ENCODE measurements around the gene AIG1.

Gene AIG1

GRCh38 chr6:143110572-143110971, 49.9 kb downstream of the AIG1 start:
- Mint-ChIP-seq H3K9me3 (no peaks in the 10 kb centered on the region), H3K27ac (no peak overlapping the region), H3K27me3 (no peaks in the 10 kb centered on the region), H3K36me3 (ENCODE audit: insufficient read depth) (peaks cover 2% of the 10 kb centered on the region), H3K4me3 (no peak overlapping the region), H3K4me1 (ENCODE audit: low read depth in 2 of 2) (no peaks in the 10 kb centered on the region)
- no peak for ATAC-seq (replicated peaks)
- no peak for DNase-seq

GRCh38 chr6:143110996-143111395, 50.3 kb downstream of the AIG1 start:
- Mint-ChIP-seq H3K27me3 (no peaks in the 10 kb centered on the region), H3K4me3 (no peak overlapping the region), H3K36me3 (ENCODE audit: insufficient read depth) (peaks cover 2% of the 10 kb centered on the region), H3K9me3 (no peaks in the 10 kb centered on the region), H3K4me1 (ENCODE audit: low read depth in 2 of 2) (no peaks in the 10 kb centered on the region), H3K27ac (no peak overlapping the region)
- ATAC-seq (replicated peaks) (no peak), DNase-seq (no peak)

- H3K4me3 Mint-ChIP-seq, result no peak overlapping the region
- DNase-seq (no peak), ATAC-seq (replicated peaks) (no peak)
- peaks cover 2% of the 10 kb centered on the region for H3K36me3 Mint-ChIP-seq (ENCODE audit: insufficient read depth)
- no peaks in the 10 kb centered on the region for H3K4me1 Mint-ChIP-seq (ENCODE audit: low read depth in 2 of 2)
- no peaks in the 10 kb centered on the region for H3K27me3 Mint-ChIP-seq
- H3K27ac Mint-ChIP-seq, result no peak overlapping the region
- no peaks in the 10 kb centered on the region for H3K9me3 Mint-ChIP-seq
These were observed 50.8 kb downstream of the AIG1 start for GRCh38 chr6:143111443-143111842.

- Mint-ChIP-seq H3K4me3 (no peak overlapping the region), H3K36me3 (ENCODE audit: insufficient read depth) (peaks cover 2% of the 10 kb centered on the region), H3K27me3 (no peaks in the 10 kb centered on the region), H3K9me3 (no peaks in the 10 kb centered on the region), H3K4me1 (ENCODE audit: low read depth in 2 of 2) (no peaks in the 10 kb centered on the region), H3K27ac (no peak overlapping the region)
- no peak for ATAC-seq (replicated peaks)
- no peak for DNase-seq
These were observed 51.5 kb downstream of the AIG1 start for GRCh38 chr6:143112084-143112768.

- H3K9me3 Mint-ChIP-seq, result no peaks in the 10 kb centered on the region
- DNase-seq (no peak), ATAC-seq (replicated peaks) (no peak)
- no peak overlapping the region for H3K27ac Mint-ChIP-seq
- H3K27me3 Mint-ChIP-seq, result no peaks in the 10 kb centered on the region
- H3K36me3 Mint-ChIP-seq (ENCODE audit: insufficient read depth), result peaks cover 1% of the 10 kb centered on the region
- H3K4me1 Mint-ChIP-seq (ENCODE audit: low read depth in 2 of 2), result no peaks in the 10 kb centered on the region
- no peak overlapping the region for H3K4me3 Mint-ChIP-seq
These were observed 52.1 kb downstream of the AIG1 start for GRCh38 chr6:143112837-143113236.

- Mint-ChIP-seq H3K4me3 (no peak overlapping the region), H3K27ac (no peak overlapping the region), H3K4me1 (ENCODE audit: low read depth in 2 of 2) (no peaks in the 10 kb centered on the region), H3K9me3 (no peaks in the 10 kb centered on the region), H3K36me3 (ENCODE audit: insufficient read depth) (no peaks in the 10 kb centered on the region), H3K27me3 (no peaks in the 10 kb centered on the region)
- no peak for ATAC-seq (replicated peaks)
- no peak for DNase-seq
These were observed 55.0 kb downstream of the AIG1 start for GRCh38 chr6:143115728-143116127.

- no peaks in the 10 kb centered on the region for H3K36me3 Mint-ChIP-seq (ENCODE audit: insufficient read depth)
- ATAC-seq (replicated peaks), result no peak
- no peaks in the 10 kb centered on the region for H3K4me1 Mint-ChIP-seq (ENCODE audit: low read depth in 2 of 2)
- H3K4me3 Mint-ChIP-seq, result no peak overlapping the region
- H3K27me3 Mint-ChIP-seq, result no peaks in the 10 kb centered on the region
- DNase-seq, result no peak
- H3K9me3 Mint-ChIP-seq, result peaks cover 0 to 1% of the 10 kb centered on the region in 2 donors
- H3K27ac Mint-ChIP-seq, result no peak overlapping the region
These were observed 56.4 kb downstream of the AIG1 start for GRCh38 chr6:143117108-143117507.

- Mint-ChIP-seq H3K27me3 (no peaks in the 10 kb centered on the region), H3K36me3 (ENCODE audit: insufficient read depth) (no peaks in the 10 kb centered on the region), H3K4me1 (ENCODE audit: low read depth in 2 of 2) (no peaks in the 10 kb centered on the region), H3K9me3 (peaks cover 0 to 1% of the 10 kb centered on the region in 2 donors), H3K27ac (no peak overlapping the region), H3K4me3 (no peak overlapping the region)
- DNase-seq (no peak), ATAC-seq (replicated peaks) (no peak)
These were observed 58.6 kb downstream of the AIG1 start for GRCh38 chr6:143119260-143119659.

- Mint-ChIP-seq H3K9me3 (peaks cover 0 to 1% of the 10 kb centered on the region in 2 donors), H3K27ac (no peak overlapping the region), H3K4me3 (no peak overlapping the region), H3K36me3 (ENCODE audit: insufficient read depth) (peaks cover 3% of the 10 kb centered on the region), H3K4me1 (ENCODE audit: low read depth in 2 of 2) (peaks cover 3 to 8% of the 10 kb centered on the region in 2 donors), H3K27me3 (no peaks in the 10 kb centered on the region)
- ATAC-seq (replicated peaks), result no peak
- no peak for DNase-seq
These were observed 62.4 kb downstream of the AIG1 start for GRCh38 chr6:143123081-143123480.

- Mint-ChIP-seq H3K27ac (no peak overlapping the region), H3K36me3 (ENCODE audit: insufficient read depth) (peaks cover 5% of the 10 kb centered on the region), H3K27me3 (no peaks in the 10 kb centered on the region), H3K9me3 (peaks cover 0 to 1% of the 10 kb centered on the region in 2 donors), H3K4me3 (no peak overlapping the region), H3K4me1 (ENCODE audit: low read depth in 2 of 2) (peaks cover 3 to 8% of the 10 kb centered on the region in 2 donors)
- DNase-seq, result no peak
- no peak for ATAC-seq (replicated peaks)
These were observed 63.3 kb downstream of the AIG1 start for GRCh38 chr6:143123941-143124340.

GRCh38 chr6:143125455-143125854, 64.8 kb downstream of the AIG1 start:
- Mint-ChIP-seq H3K9me3 (peaks cover 0 to 1% of the 10 kb centered on the region in 2 donors), H3K4me1 (ENCODE audit: low read depth in 2 of 2) (peaks cover 3 to 8% of the 10 kb centered on the region in 2 donors), H3K36me3 (ENCODE audit: insufficient read depth) (peaks cover 7% of the 10 kb centered on the region), H3K27ac (no peak overlapping the region), H3K27me3 (no peaks in the 10 kb centered on the region), H3K4me3 (no peak overlapping the region)
- no peak for DNase-seq
- no peak for ATAC-seq (replicated peaks)

GRCh38 chr6:143125864-143126573, 65.3 kb downstream of the AIG1 start:
- Mint-ChIP-seq H3K4me3 (peak overlapping the region in 1 of 2 donors; percentile 58), H3K27ac (no peak overlapping the region), H3K36me3 (ENCODE audit: insufficient read depth) (peaks cover 7% of the 10 kb centered on the region), H3K27me3 (no peaks in the 10 kb centered on the region), H3K4me1 (ENCODE audit: low read depth in 2 of 2) (peaks cover 3 to 8% of the 10 kb centered on the region in 2 donors), H3K9me3 (peaks cover 1 to 3% of the 10 kb centered on the region in 2 donors)
- ATAC-seq (replicated peaks) (no peak), DNase-seq (no peak)

- no peak for DNase-seq
- ATAC-seq (replicated peaks), result no peak
- peak overlapping the region in 1 of 2 donors; percentile 58 for H3K4me3 Mint-ChIP-seq
- peaks cover 0 to 8% of the 10 kb centered on the region in 2 donors for H3K9me3 Mint-ChIP-seq
- peaks cover 3 to 8% of the 10 kb centered on the region in 2 donors for H3K4me1 Mint-ChIP-seq (ENCODE audit: low read depth in 2 of 2)
- no peaks in the 10 kb centered on the region for H3K27me3 Mint-ChIP-seq
- no peak overlapping the region for H3K27ac Mint-ChIP-seq
- peaks cover 7% of the 10 kb centered on the region for H3K36me3 Mint-ChIP-seq (ENCODE audit: insufficient read depth)
These were observed 65.9 kb downstream of the AIG1 start for GRCh38 chr6:143126574-143126941.

Data from effector memory CD8-positive, alpha-beta T cell (primary cell).